Astrocyte of the cerebellum (primary cell): ENCODE measurements around the gene FOXP2.
A peak's percentile ranks its signal among the peaks of the same experiment; 100 is the strongest.

Experiments
- DNase-seq: peaks from one replicate; pipeline ENCODE4 v3.0.0-alpha.2; 2011; ENCODE audit warnings: low read depth
- H3K4me3 ChIP-seq: 2 replicates; pipeline ENCODE4 v1.5.1; 2011; ENCODE audit warnings: mild to moderate bottlenecking, low read depth, low read length, moderate library complexity
- in situ Hi-C: cut with HindIII; loops from 2 replicates; pipeline ENCODE4 v1.10.0; 2017; ENCODE audit warnings: low sequenced_read_pairs
- TF ChIP-seq, protein P1 (sequence below): IDR thresholded peaks from 2 replicates; pipeline ENCODE4 v1.5.1; 2012; ENCODE audit warnings: low read length, low read depth, moderate library complexity, mild to moderate bottlenecking; ENCODE audit errors: missing control alignments

The FOXP2 gene

DNA sequence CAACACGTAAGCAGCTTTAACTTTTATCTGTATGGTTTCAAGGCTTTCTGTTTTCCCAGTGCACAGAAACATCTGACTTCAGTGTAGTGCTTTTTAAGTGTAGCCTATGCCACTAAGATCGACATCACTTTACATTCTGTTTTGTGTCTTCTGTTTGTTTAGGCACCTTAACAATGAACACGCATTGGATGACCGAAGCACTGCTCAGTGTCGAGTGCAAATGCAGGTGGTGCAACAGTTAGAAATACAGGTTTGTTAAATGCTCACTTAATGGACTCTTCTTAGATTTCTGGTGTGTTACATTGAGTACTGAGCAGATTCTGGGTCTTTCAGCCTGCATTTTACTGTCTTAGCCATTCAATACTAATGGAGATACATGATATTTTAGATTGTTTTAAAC is 237.4 kb downstream of the FOXP2 start:
- TF ChIP-seq, protein P1, sequence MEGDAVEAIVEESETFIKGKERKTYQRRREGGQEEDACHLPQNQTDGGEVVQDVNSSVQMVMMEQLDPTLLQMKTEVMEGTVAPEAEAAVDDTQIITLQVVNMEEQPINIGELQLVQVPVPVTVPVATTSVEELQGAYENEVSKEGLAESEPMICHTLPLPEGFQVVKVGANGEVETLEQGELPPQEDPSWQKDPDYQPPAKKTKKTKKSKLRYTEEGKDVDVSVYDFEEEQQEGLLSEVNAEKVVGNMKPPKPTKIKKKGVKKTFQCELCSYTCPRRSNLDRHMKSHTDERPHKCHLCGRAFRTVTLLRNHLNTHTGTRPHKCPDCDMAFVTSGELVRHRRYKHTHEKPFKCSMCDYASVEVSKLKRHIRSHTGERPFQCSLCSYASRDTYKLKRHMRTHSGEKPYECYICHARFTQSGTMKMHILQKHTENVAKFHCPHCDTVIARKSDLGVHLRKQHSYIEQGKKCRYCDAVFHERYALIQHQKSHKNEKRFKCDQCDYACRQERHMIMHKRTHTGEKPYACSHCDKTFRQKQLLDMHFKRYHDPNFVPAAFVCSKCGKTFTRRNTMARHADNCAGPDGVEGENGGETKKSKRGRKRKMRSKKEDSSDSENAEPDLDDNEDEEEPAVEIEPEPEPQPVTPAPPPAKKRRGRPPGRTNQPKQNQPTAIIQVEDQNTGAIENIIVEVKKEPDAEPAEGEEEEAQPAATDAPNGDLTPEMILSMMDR: no peak
- in situ Hi-C loops: no loop called here
- no peak for DNase-seq
- H3K4me3 ChIP-seq: no peak overlapping the region

DNA sequence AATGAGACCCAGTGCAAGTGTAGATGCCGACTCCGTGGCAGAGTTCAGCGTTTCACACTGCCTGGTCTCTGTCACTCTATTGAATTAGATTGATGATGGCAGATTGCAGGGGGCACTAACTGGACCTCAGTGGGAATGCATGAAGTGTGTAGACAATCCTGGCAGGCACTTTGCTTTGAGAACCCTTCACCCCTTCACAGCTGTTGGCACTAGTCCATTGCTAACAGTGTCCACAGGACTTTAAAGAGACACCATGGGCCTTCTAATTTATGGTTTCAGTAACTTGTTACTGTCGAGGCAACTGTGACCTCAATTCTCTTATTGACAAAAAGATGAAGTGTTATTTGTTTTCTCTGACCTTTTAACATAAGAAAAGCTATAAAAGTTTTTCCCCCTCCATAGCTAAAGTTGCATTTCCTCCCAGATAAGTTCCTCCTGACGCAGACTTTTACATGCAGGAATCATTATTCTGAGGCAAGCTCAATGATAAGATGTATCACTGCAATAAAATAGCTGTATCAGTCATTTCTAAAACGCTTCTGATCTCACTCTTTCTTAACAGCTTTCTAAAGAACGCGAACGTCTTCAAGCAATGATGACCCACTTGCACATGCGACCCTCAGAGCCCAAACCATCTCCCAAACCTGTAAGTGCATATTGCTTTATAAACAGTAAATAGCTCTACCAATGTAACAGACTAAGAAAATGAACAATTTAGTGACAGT is 238.9 kb downstream of the FOXP2 start:
- TF ChIP-seq, protein P1: no peak
- in situ Hi-C loops: no loop called here
- peak; percentile 4 for DNase-seq
- H3K4me3 ChIP-seq: no peak overlapping the region

DNA sequence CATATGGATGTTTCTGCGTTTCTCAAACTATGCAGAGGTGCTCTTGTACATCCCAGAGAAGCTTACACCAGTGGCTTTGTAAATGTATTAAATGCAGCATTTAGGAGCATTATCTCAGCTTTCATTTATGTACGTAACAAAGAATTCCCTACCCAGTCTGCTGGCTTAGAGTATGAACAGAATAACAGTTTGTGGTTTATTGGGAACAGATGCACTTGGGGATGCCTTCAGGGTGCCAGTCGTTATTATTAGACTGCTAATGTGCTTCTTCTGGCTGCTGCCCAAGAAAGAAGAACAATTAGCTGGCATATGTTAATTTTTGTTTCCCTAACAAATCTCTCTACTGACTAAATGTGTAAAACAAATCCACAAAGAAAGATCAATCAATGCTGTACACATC is 241.9 kb downstream of the FOXP2 start:
- TF ChIP-seq, protein P1: no peak
- in situ Hi-C loops: no loop called here
- DNase-seq: no peak
- H3K4me3 ChIP-seq: no peak overlapping the region

DNA sequence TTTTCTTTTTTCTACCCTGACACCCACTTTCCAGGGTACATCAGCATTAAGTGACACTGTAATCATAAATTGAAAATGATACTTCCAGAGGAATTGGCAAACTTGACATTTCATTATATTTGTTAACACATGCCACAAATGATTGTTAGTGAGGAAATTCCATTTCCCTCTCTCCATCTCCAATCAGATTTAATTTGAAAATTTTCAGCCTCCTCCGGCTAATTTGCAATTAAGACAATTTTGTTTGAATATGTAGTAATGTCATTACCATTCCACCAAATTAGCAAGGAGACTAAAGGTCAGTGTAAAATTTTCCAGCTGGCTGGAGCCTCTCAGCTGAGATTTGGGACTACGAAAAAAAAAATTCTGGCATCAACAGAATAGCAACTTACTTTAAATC is 242.7 kb downstream of the FOXP2 start:
- no peak for DNase-seq
- in situ Hi-C loops: no loop called here
- no peak overlapping the region for H3K4me3 ChIP-seq
- TF ChIP-seq, protein P1: no peak

DNA sequence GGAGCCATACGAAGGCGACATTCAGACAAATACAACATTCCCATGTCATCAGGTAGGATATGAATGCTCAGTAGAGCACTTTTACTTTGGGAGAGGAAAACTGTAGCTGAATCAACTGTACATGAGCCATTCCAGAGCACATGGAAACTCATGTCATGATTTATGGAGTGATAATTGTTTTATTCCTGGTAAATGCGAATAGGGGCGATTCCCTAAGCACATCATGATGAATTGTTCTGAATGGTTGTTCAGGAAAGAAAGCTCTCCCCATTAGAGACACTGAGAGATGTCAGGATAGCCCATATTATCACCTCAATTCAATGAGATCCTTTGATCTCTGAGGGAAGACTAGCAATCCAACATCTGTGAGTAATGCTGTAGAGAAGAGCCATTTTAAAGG is 243.6 kb downstream of the FOXP2 start:
- TF ChIP-seq, protein P1: no peak
- DNase-seq: no peak
- no peak overlapping the region for H3K4me3 ChIP-seq
- in situ Hi-C loops: no loop called here

DNA sequence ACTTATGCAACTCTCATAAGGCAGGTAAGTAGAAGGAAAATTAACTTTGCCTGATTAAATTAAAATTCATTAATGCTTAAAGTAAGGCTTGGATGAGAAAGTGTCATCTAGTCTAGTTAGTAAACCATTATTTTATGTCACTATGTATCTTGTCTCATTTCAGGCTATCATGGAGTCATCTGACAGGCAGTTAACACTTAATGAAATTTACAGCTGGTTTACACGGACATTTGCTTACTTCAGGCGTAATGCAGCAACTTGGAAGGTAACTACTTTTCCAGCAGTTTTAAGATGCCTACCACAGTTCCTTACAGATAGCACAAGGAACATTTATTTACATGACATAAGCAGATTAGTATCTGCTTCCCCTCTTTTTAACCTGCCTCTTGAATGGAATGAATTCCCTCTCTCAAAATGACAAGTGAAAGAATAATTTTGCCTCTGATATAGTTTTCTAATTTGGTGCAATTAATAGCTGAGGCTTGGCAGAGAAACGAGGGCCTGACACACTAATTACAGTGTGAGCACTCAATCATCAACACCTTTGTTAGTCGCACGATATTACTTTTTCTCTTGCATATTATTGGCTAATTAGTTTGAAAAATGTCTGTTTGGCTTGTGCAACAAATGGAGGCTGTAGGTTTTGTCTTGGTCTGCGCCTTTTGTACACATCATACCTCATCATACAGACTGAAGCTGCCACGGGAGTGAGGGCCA is 245.0 kb downstream of the FOXP2 start:
- no peak overlapping the region for H3K4me3 ChIP-seq

More for the DNA sequence above, 245.0 kb downstream of the FOXP2 start:
- no peak for DNase-seq
- TF ChIP-seq, protein P1: no peak
- in situ Hi-C loops: no loop called here
